Measurements from ENCODE around the gene HLA-DMB. TPM values are rescaled to one million over a fixed set of nuclear protein-coding genes. Genes with fewer than 3 reads are reported as not detected.

Gene HLA-DMB
- total RNA-seq, 1 experiment from 2014 or later, result 1.7 TPM

- peaks cover under 1% of the 10 kb centered on the region for H3K23me2 ChIP-seq (ENCODE audit: insufficient read length, low read depth, low read length, poor library complexity, severe bottlenecking)
- no peaks in the 10 kb centered on the region for H3K9me3 ChIP-seq (ENCODE audit: control insufficient read depth, low read depth, low read length)
- no peak overlapping the region for H3K4me2 ChIP-seq (ENCODE audit: insufficient read depth, insufficient read length, low read length)
- no peaks in the 10 kb centered on the region for H4K20me1 ChIP-seq (ENCODE audit: control insufficient read depth, insufficient read depth, insufficient read length)
- no peak overlapping the region for H2BK120ac ChIP-seq (ENCODE audit: low read depth, low read length, poor library complexity, severe bottlenecking)
- no peak for TF ChIP-seq CTCF (conservative IDR thresholded peaks at IDR 0.05)
- no peak for DNase-seq
- H3K27me3 ChIP-seq (ENCODE audit: insufficient read depth, low read length), result no peaks in the 10 kb centered on the region
- H3K14ac ChIP-seq (ENCODE audit: insufficient read depth, low read length), result no peak overlapping the region
- no peak overlapping the region for H3K27ac Mint-ChIP-seq
- no peak overlapping the region for H2AK5ac ChIP-seq (ENCODE audit: insufficient read length, low read length)
- H4K91ac ChIP-seq (ENCODE audit: insufficient read length, low read depth, low read length), result no peak overlapping the region
- H3K23ac ChIP-seq (ENCODE audit: insufficient read length, low read depth, low read length), result no peak overlapping the region
- no peak overlapping the region for H3K4ac ChIP-seq (ENCODE audit: low read depth, low read length)
- no peak overlapping the region for H2BK5ac ChIP-seq (ENCODE audit: insufficient read length, low read length)
- no peak overlapping the region for H3K9ac ChIP-seq (ENCODE audit: extremely low read depth, insufficient read length, low read length)
- H3K9me3 Mint-ChIP-seq, result no peaks in the 10 kb centered on the region
- H3K79me2 ChIP-seq (ENCODE audit: insufficient read depth, low read length), result no peaks in the 10 kb centered on the region
- H3K4me3 Mint-ChIP-seq, result no peak overlapping the region
- no peaks in the 10 kb centered on the region for H3K4me1 ChIP-seq (ENCODE audit: insufficient read depth, low read length)
- H3K27ac ChIP-seq (ENCODE audit: insufficient read length, low read depth, low read length), result no peak overlapping the region
- H2BK12ac ChIP-seq (ENCODE audit: insufficient read length, low read depth, low read length), result no peak overlapping the region
- no peak overlapping the region for H2AFZ ChIP-seq (ENCODE audit: low read length)
- WGBS (ENCODE audit: extremely low coverage, insufficient read length, low lambda C conversion rate), result no CpG with 5 or more reads among the region's 2 CpGs
- no peak overlapping the region for H2BK15ac ChIP-seq (ENCODE audit: low read depth, low read length)
- no peaks in the 10 kb centered on the region for H3K36me3 Mint-ChIP-seq (ENCODE audit: insufficient read depth in 1 of 3, low read depth in 3 of 3)
- H3K4me1 Mint-ChIP-seq, result peaks cover 4 to 8% of the 10 kb centered on the region in 2 experiments; a peak in 2 of 4 replicates
- no peak overlapping the region for H3K56ac ChIP-seq (ENCODE audit: insufficient read length, low read depth, low read length)
- no peak overlapping the region for H2BK20ac ChIP-seq (ENCODE audit: low read depth, low read length, poor library complexity, severe bottlenecking)
- H3T11ph ChIP-seq (ENCODE audit: low read length), result no peak overlapping the region
- H3K79me1 ChIP-seq (ENCODE audit: insufficient read depth, low read depth, low read length, poor library complexity, severe bottlenecking), result no peaks in the 10 kb centered on the region
- no peak overlapping the region for H4K8ac ChIP-seq (replicated peaks; ENCODE audit: insufficient read length, low read depth, low read length)
- no peak overlapping the region for H3K18ac ChIP-seq (ENCODE audit: insufficient read length, low read depth, low read length)
- H4K5ac ChIP-seq (ENCODE audit: insufficient read length, low read depth, low read length), result no peak overlapping the region
- peaks cover 7% of the 10 kb centered on the region; the same call in 1 of the 2 replicates for H3K27me3 Mint-ChIP-seq (ENCODE audit: low read depth)
These were observed 52.3 kb downstream of the HLA-DMB start for GRCh38 chr6:32888576-32888975.
